HepG2 (cell line): Measurements from ENCODE around the gene MRPL28. TPM values are rescaled to one million over a fixed set of nuclear protein-coding genes. Genes with fewer than 3 reads are reported as not detected.

Experiments used
- ATAC-seq: fragments of 200-7000 bp; cut with Tn5 transposase; 3 replicates; pipeline ENCODE4 v1.9.1; 2020; ENCODE audit warnings: mild to moderate bottlenecking, moderate library complexity
- BruUV-seq: library from RNA; stranded (reverse); fragments of 400-500 nt; replicated peaks from 2 replicates; lab custom pipeline; 2021; lab: Mats Ljungman, UMichigan
- CTCF ChIA-PET: fragments of 300-600 bp; formaldehyde crosslinking; extraction: SDS; loops from one replicate; lab custom pipeline; 2021; ENCODE audit warnings: low total read pairs, inconsistent platforms, low intra/inter-chr PET ratio; lab: Yijun Ruan, JAX
- POLR2A ChIA-PET: fragments of 350-600 bp; sonication (Branson Sonifier 250); formaldehyde crosslinking; loops from one replicate; lab custom pipeline; 2020; ENCODE audit warnings: antibody characterized with exemption, inconsistent platforms; lab: Yijun Ruan, JAX
- DNase-seq: peaks from one replicate; pipeline ENCODE4 v3.0.0-alpha.2; 2015; ENCODE audit warnings: low spot score
- FAIRE-seq: peaks from 3 replicates; lab custom pipeline; 2011; peaks lifted over from hg19 to GRCh38; lab: Jason Lieb, UNC
- H2AFZ ChIP-seq: one replicate; pipeline ENCODE4 v1.6.1; 2011; ENCODE audit warnings: low read length, inconsistent platforms
- H3K27ac ChIP-seq: fragments of 300-600 bp; 3 replicates; pipeline ENCODE4 v1.8.0; 2011; ENCODE audit warnings: mixed run types, mild to moderate bottlenecking, mixed read lengths, low read length, inconsistent platforms; ENCODE audit not compliant: insufficient read depth; ENCODE audit errors: extremely low read length
- H3K27me3 ChIP-seq, 2 experiments: fragments of 200-600 bp in 1 of 2; 2 replicates in 1 of 2; 3 replicates in 1 of 2; pipeline versions ENCODE4 v1.6.0 to v1.8.0; 2011; ENCODE audit warnings: low read length in 2 of 2, mild to moderate bottlenecking in 2 of 2, moderate library complexity in 2 of 2, inconsistent platforms in 1 of 2; ENCODE audit not compliant: insufficient read depth in 2 of 2, control insufficient read depth in 1 of 2
- H3K36me3 ChIP-seq, 2 experiments: fragments of 200-600 bp in 1 of 2; replicated peaks in 1 of 2; 2 replicates in 1 of 2; 3 replicates in 1 of 2; pipeline versions ENCODE4 v1.5.1 to v1.8.0; 2011; ENCODE audit warnings: low read length in 2 of 2, inconsistent platforms in 1 of 2; ENCODE audit not compliant: insufficient read depth in 2 of 2, control insufficient read depth in 1 of 2
- H3K4me1 ChIP-seq: 2 replicates; pipeline ENCODE4 v1.5.1; 2012; ENCODE audit warnings: low read length, inconsistent platforms; ENCODE audit not compliant: insufficient read depth
- H3K4me2 ChIP-seq: 2 replicates; pipeline ENCODE4 v1.6.0; 2011; ENCODE audit warnings: low read depth, low read length, inconsistent platforms
- H3K4me3 ChIP-seq, 3 experiments: fragments of 200-600 bp in 1 of 3; sonication (generic), shearing (Covaris generic) in 1 of 3; replicated peaks in 1 of 3; 2 replicates each; pipeline ENCODE4 v1.5.1; 2011 to 2016; ENCODE audit warnings: low read length in 3 of 3, inconsistent platforms in 2 of 3, low read depth in 2 of 3, mild to moderate bottlenecking in 2 of 3, control low read depth in 1 of 3, mixed read lengths in 1 of 3; ENCODE audit not compliant: insufficient read depth in 1 of 3
- H3K79me2 ChIP-seq: one replicate; pipeline ENCODE4 v1.6.1; 2011; ENCODE audit warnings: low read length, inconsistent platforms; ENCODE audit not compliant: insufficient read depth
- H3K9ac ChIP-seq: 2 replicates; pipeline ENCODE4 v1.6.0; 2011; ENCODE audit warnings: mild to moderate bottlenecking, low read depth, low read length, inconsistent platforms; ENCODE audit not compliant: insufficient read depth
- H3K9me3 ChIP-seq: 2 replicates; pipeline ENCODE4 v1.5.1; 2012; ENCODE audit warnings: mild to moderate bottlenecking, low read length
- H4K20me1 ChIP-seq: 2 replicates; pipeline ENCODE4 v1.6.0; 2011; ENCODE audit warnings: inconsistent platforms, mild to moderate bottlenecking, low read length, moderate library complexity; ENCODE audit not compliant: insufficient read depth
- GATAD2A ChIP-seq: IDR thresholded peaks from 2 replicates; pipeline ENCODE4 v1.6.1; 2016
- HMGA1 ChIP-seq: sonication (generic); formaldehyde crosslinking; conservative IDR thresholded peaks from 2 replicates; pipeline ENCODE4 v1.4.0; 2020; ENCODE audit warnings: missing genetic modification reagents
- KDM4B ChIP-seq: sonication (generic); formaldehyde crosslinking; IDR thresholded peaks from 2 replicates; pipeline ENCODE4 v1.4.0; 2020; ENCODE audit warnings: missing genetic modification reagents
- KLF12 ChIP-seq: sonication (generic); formaldehyde crosslinking; IDR thresholded peaks from 2 replicates; pipeline ENCODE4 v1.4.0; 2020; ENCODE audit warnings: missing genetic modification reagents, borderline replicate concordance
- KMT2A ChIP-seq: sonication (generic); formaldehyde crosslinking; IDR thresholded peaks from 2 replicates; pipeline ENCODE4 v1.4.0; 2020; ENCODE audit warnings: missing genetic modification reagents
- MAZ ChIP-seq, 2 experiments: sonication (generic) in 1 of 2; formaldehyde crosslinking in 1 of 2; IDR thresholded peaks; 2 replicates each; pipeline versions ENCODE4 v1.5.0 to v1.6.1; 2012 to 2020; ENCODE audit warnings: low read depth in 2 of 2, mild to moderate bottlenecking in 2 of 2, borderline replicate concordance in 1 of 2, improper control_type of control experiment in 1 of 2, low read length in 1 of 2, missing genetic modification reagents in 1 of 2, moderate library complexity in 1 of 2
- MEIS1 ChIP-seq: sonication (generic); formaldehyde crosslinking; IDR thresholded peaks from 2 replicates; pipeline ENCODE4 v1.9.0; 2021; ENCODE audit warnings: mild to moderate bottlenecking, missing genetic modification reagents, moderate library complexity, borderline replicate concordance
- NPAS2 ChIP-seq: sonication (generic); formaldehyde crosslinking; IDR thresholded peaks from 2 replicates; pipeline ENCODE4 v1.8.0; 2022; ENCODE audit warnings: mild to moderate bottlenecking, missing genetic modification reagents, borderline replicate concordance
- REXO4 ChIP-seq: sonication (generic); formaldehyde crosslinking; IDR thresholded peaks from 2 replicates; pipeline ENCODE4 v1.8.0; 2022; ENCODE audit warnings: missing genetic modification reagents, mild to moderate bottlenecking, borderline replicate concordance
- RORA ChIP-seq: sonication (generic); formaldehyde crosslinking; IDR thresholded peaks from 2 replicates; pipeline ENCODE4 v1.5.0; 2020; ENCODE audit warnings: mild to moderate bottlenecking, missing genetic modification reagents, moderate library complexity
- RXRB ChIP-seq: IDR thresholded peaks from 2 replicates; pipeline ENCODE4 v1.6.1; 2016; ENCODE audit warnings: borderline replicate concordance, missing genetic modification reagents, missing compliant biosample characterization
- SOX5 ChIP-seq: IDR thresholded peaks from 2 replicates; pipeline ENCODE4 v1.6.1; 2016; ENCODE audit warnings: borderline replicate concordance
- ZBTB38 ChIP-seq: sonication (generic); formaldehyde crosslinking; IDR thresholded peaks from 2 replicates; pipeline ENCODE4 v1.5.1; 2020; ENCODE audit warnings: mild to moderate bottlenecking, missing genetic modification reagents
- ZFY ChIP-seq: sonication (generic); formaldehyde crosslinking; IDR thresholded peaks from 2 replicates; pipeline ENCODE4 v1.4.0; 2020; ENCODE audit warnings: missing genetic modification reagents
- ZNF251 ChIP-seq: sonication (generic); formaldehyde crosslinking; IDR thresholded peaks from 2 replicates; pipeline ENCODE4 v1.9.0; 2021; ENCODE audit warnings: mild to moderate bottlenecking, missing genetic modification reagents
- ZNF552 ChIP-seq: sonication (generic); formaldehyde crosslinking; IDR thresholded peaks from 2 replicates; pipeline ENCODE4 v1.9.0; 2022; ENCODE audit warnings: missing genetic modification reagents, mild to moderate bottlenecking, borderline replicate concordance
- ZNF572 ChIP-seq: sonication (generic); formaldehyde crosslinking; IDR thresholded peaks from 2 replicates; pipeline ENCODE4 v1.5.1; 2020; ENCODE audit warnings: mild to moderate bottlenecking, missing genetic modification reagents
- ZNF619 ChIP-seq: sonication (generic); formaldehyde crosslinking; IDR thresholded peaks from 2 replicates; pipeline ENCODE4 v1.4.0; 2020; ENCODE audit warnings: mild to moderate bottlenecking, missing genetic modification reagents
- WGBS: methylation state at CpG from one replicate; pipeline ENCODE4 v1.1.6; 2017; ENCODE audit warnings: low lambda C conversion rate; 5-methylcytosine and 5-hydroxymethylcytosine counted together
- in situ Hi-C: cut with HindIII; loops from 2 replicates; pipeline ENCODE4 v1.10.0; 2017; ENCODE audit warnings: low pct_unique_long_range_greater_than_20kb; ENCODE audit not compliant: extremely low pct_ligation_motif_present
- intact Hi-C: fragments of 100-400 bp; cut with micrococcal nuclease; formaldehyde crosslinking; loops from one replicate; pipeline ENCODE4 v1.10.0; 2022; ENCODE audit not compliant: unreplicated experiment
- polyA plus RNA-seq, 8 experiments: library from polyadenylated mRNA; depleted of rRNA in 3 of 8; stranded (reverse) in 7 of 8; unstranded in 1 of 8; fragments of >200 nt; fragmentation: Illumina TruSeq in 4 of 8; extraction: Trizol in 4 of 8; gene quantifications; 2 replicates each; pipeline versions ENCODE4 v1.2.1 to v1.2.3, GENCODE V29; 2011 to 2016; ENCODE audit warnings: low read depth in 4 of 8, missing spikeins in 1 of 8, mixed read lengths in 1 of 8; ENCODE audit not compliant: insufficient read depth in 1 of 8
- total RNA-seq, 5 experiments: library from RNA; depleted of rRNA; stranded (reverse); fragments of >200 nt; fragmentation: Illumina TruSeq; extraction: Trizol; gene quantifications; 2 replicates each; pipeline ENCODE4 v1.2.3, GENCODE V29; 2016; ENCODE audit warnings: low read depth in 1 of 5
- TF ChIP-seq, protein P1 (sequence below): sonication (generic); formaldehyde crosslinking; IDR thresholded peaks from 2 replicates; pipeline ENCODE4 v1.9.0; 2022; ENCODE audit warnings: missing genetic modification reagents, mild to moderate bottlenecking, borderline replicate concordance
- TF ChIP-seq, protein P2 (sequence below): sonication (generic); formaldehyde crosslinking; IDR thresholded peaks from 2 replicates; pipeline ENCODE4 v1.4.0; 2020; ENCODE audit warnings: mild to moderate bottlenecking, low read depth, missing genetic modification reagents

MRPL28 gene
- total and polyA plus RNA-seq, 2 of the 13 experiments (the other 11 are each of a cell fraction or from before 2014, with no cell fraction given) = 114 to 135 TPM

DNA sequence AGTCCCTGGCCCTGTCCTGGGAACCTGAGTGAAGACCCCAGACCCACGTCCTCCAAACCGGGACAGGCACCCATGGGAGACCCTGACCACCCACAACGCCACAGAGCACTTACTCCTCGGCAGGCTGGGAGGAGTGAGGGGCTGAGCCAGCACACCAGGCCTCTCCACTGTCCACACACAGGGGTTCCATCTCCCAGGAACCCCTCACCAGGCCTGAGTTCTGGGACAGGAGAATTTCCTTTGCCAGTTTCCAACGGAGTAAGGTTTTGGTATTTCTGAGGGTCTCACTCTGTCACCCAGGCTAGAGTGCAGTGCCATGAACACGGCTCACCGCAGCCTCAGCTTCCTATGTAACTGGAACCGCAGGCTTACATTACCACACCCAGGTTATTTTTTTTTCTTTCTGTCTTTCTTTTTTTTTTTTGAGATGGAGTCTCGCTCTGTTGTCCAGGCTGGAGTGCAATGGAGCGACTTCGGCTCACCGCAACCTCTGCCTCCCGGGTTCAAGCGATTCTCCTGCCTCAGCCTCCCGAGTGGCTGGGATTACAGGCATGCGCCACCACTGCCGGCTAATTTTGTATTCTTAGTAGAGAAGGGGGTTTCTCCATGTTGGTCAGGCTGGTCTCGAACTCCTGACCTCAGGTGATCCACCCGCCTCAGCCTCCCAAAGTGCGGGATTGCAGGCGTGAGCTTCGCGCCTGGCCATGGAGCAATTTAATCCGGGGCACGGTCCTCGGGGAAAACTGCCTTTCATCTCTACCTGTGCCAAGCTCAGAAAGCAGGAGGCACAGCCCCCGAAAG lies 9.8 kb upstream of the MRPL28 start (continued):
- 0 out of 2 replicates have a peak, but pooled peaks have one; percentile 2 for TF ChIP-seq ZBTB38
- TF ChIP-seq KLF12 = no peak

DNA sequence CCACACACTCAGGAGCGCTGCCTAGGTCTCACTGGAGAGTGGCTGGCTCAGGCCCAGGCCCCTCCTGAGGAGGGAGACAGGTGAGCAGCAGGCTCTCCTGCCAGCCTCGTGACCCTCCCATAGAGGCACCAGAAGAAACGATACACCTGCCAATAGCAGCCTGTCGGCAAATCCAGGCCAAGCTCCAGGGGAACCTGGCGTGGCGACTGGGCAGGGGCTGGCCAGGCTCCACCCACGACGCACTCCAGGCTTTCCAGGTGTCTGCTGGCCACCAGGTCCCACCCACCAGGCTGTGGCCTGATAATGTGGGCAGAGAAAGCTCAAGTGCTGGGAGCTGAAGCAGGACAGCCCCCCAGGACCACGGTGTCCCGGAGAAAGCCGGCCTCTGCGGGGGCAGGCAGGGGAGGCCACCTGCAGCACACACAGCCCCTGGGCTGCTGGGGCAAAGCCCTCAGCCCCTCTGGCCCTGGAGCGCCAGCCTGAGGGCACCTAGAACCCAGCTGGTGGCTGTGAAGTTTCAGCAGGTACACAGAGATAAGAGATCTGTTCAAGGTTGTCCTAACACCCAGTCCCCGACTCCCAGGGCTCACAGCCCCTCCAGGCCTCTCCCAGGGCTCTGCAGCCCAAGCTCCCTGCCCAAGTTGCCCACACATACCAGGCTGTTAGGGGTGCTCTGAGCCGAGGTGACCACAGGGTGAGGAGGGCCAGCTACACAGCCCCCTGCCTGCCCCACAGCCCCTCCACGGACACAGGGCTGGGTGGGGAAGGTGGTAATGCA lies 9.0 kb upstream of the MRPL28 start:
- Histone ChIP-seq H3K9ac (peak overlapping the region; percentile 44; the same call in 1 of the 2 replicates), H3K79me2 (peaks cover 16% of the 10 kb centered on the region), H3K4me2 (peak overlapping the region; percentile 88), H4K20me1 (no peaks in the 10 kb centered on the region), H3K27me3 (no peaks in the 10 kb centered on the region), H3K9me3 (no peaks in the 10 kb centered on the region), H3K4me3 (peak overlapping the region in 2 of 3 experiments; percentile 24 to 85; a peak in 3 of 6 replicates), H3K36me3 (peaks cover 12 to 18% of the 10 kb centered on the region in 2 experiments; a peak in 4 of 5 replicates), H3K4me1 (peaks cover 38% of the 10 kb centered on the region), H3K27ac (peak overlapping the region; percentile 5), H2AFZ (no peak overlapping the region)
- ATAC-seq (peak; percentile 19), FAIRE-seq (no peak), DNase-seq (no peak)
- intact Hi-C loops = no loop called here
- POLR2A ChIA-PET = interaction anchor here (1.0 to 5.9 kb wide), 2 partner anchors 9 to 147 kb away, joined by 3 to 27 read pairs; partner anchors contain the start of gene MRPL28
- in situ Hi-C loops = no loop called here
- BruUV-seq = no TSS peak
- CTCF ChIA-PET = no interaction called here
- 0% methylated on average over 1 of the region's 16 CpGs for WGBS
- TF ChIP-seq MEIS1 (CRISPR knock-in tag) (no peak), ZFY (CRISPR knock-in tag) (no peak), NPAS2 (CRISPR knock-in tag) (no peak), ZNF619 (CRISPR knock-in tag) (no peak), RXRB (CRISPR knock-in tag) (no peak), GATAD2A (CRISPR knock-in tag) (peak; percentile 39; the same call in 1 of the 2 replicates), MAZ (IDR thresholded peaks at IDR 0.05; ENCODE audit: borderline replicate concordance, low read depth, low read length) (no peak), MAZ (CRISPR knock-in tag; IDR thresholded peaks at IDR 0.05; ENCODE audit: low read depth) (no peak), ZNF552 (CRISPR knock-in tag) (no peak), ZNF251 (CRISPR knock-in tag) (no peak), KDM4B (no peak), ZNF572 (CRISPR knock-in tag) (no peak), REXO4 (no peak), HMGA1 (no peak), RORA (no peak), KMT2A (CRISPR knock-in tag) (no peak), SOX5 (CRISPR knock-in tag) (no peak)
- TF ChIP-seq, protein P1, sequence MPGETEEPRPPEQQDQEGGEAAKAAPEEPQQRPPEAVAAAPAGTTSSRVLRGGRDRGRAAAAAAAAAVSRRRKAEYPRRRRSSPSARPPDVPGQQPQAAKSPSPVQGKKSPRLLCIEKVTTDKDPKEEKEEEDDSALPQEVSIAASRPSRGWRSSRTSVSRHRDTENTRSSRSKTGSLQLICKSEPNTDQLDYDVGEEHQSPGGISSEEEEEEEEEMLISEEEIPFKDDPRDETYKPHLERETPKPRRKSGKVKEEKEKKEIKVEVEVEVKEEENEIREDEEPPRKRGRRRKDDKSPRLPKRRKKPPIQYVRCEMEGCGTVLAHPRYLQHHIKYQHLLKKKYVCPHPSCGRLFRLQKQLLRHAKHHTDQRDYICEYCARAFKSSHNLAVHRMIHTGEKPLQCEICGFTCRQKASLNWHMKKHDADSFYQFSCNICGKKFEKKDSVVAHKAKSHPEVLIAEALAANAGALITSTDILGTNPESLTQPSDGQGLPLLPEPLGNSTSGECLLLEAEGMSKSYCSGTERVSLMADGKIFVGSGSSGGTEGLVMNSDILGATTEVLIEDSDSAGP (CRISPR knock-in tag) = peak; percentile 29
- TF ChIP-seq, protein P2, sequence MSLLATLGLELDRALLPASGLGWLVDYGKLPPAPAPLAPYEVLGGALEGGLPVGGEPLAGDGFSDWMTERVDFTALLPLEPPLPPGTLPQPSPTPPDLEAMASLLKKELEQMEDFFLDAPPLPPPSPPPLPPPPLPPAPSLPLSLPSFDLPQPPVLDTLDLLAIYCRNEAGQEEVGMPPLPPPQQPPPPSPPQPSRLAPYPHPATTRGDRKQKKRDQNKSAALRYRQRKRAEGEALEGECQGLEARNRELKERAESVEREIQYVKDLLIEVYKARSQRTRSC = no peak
